HG02588 (cell line): Measurements from ENCODE around the gene KCNH1.

Experiments used
- ATAC-seq: cut with Tn5 transposase; IDR thresholded peaks from one replicate; pipeline ENCODE4 v1.9.1; 2021; ENCODE audit warnings: mild to moderate bottlenecking, moderate library complexity; ENCODE audit not compliant: unreplicated experiment

KCNH1 gene

GRCh38 chr1:210657806-210658205 is 476.1 kb downstream of the KCNH1 start:
- ATAC-seq: no peak

GRCh38 chr1:210655511-210655910 is 478.4 kb downstream of the KCNH1 start:
- ATAC-seq: no peak

GRCh38 chr1:210654176-210654981 is 479.6 kb downstream of the KCNH1 start:
- no peak for ATAC-seq

- no peak for ATAC-seq
Observed at GRCh38 chr1:210653771-210654170, 480.2 kb downstream of the KCNH1 start.

- no peak for ATAC-seq
Observed at GRCh38 chr1:210652329-210652954, 481.5 kb downstream of the KCNH1 start.

- no peak for ATAC-seq
Observed at GRCh38 chr1:210650403-210650802, 483.5 kb downstream of the KCNH1 start.

GRCh38 chr1:210648588-210649269 is 485.2 kb downstream of the KCNH1 start:
- no peak for ATAC-seq

GRCh38 chr1:210647406-210648333 is 486.3 kb downstream of the KCNH1 start:
- ATAC-seq: no peak

- ATAC-seq: no peak
Observed at GRCh38 chr1:210646258-210646616, 487.7 kb downstream of the KCNH1 start.

- ATAC-seq: no peak
Observed at GRCh38 chr1:210645582-210646257, 488.2 kb downstream of the KCNH1 start.

GRCh38 chr1:210641582-210641981 is 492.4 kb downstream of the KCNH1 start:
- no peak for ATAC-seq

- no peak for ATAC-seq
Observed at GRCh38 chr1:210635108-210635507, 498.8 kb downstream of the KCNH1 start.

- no peak for ATAC-seq
Observed at GRCh38 chr1:210633636-210634035, 500.3 kb downstream of the KCNH1 start.

- ATAC-seq: no peak
Observed at GRCh38 chr1:210633140-210633539, 500.8 kb downstream of the KCNH1 start.

GRCh38 chr1:210631399-210631798 is 502.5 kb downstream of the KCNH1 start:
- ATAC-seq: no peak

GRCh38 chr1:210629276-210629675 is 504.7 kb downstream of the KCNH1 start:
- ATAC-seq: no peak

GRCh38 chr1:210627755-210628154 is 506.2 kb downstream of the KCNH1 start:
- ATAC-seq: no peak
